Colonic mucosa (tissue), 4 donors: ENCODE data around the gene ROR2. TPM values are rescaled to one million over a fixed set of nuclear protein-coding genes. Genes with fewer than 3 reads are reported as not detected.

Source experiments
- DNase-seq: peaks from one replicate; pipeline ENCODE4 v3.0.0-alpha.2; 2020
- H3K27ac ChIP-seq: fragments of 200-600 bp; one replicate; pipeline ENCODE4 v1.8.0; 2021
- H3K27me3 ChIP-seq: fragments of 200-600 bp; one replicate; pipeline ENCODE4 v1.8.0; 2021
- H3K36me3 ChIP-seq: fragments of 200-600 bp; one replicate; pipeline ENCODE4 v1.8.0; 2021
- H3K4me1 ChIP-seq: fragments of 200-600 bp; one replicate; pipeline ENCODE4 v1.8.0; 2021; ENCODE audit warnings: mild to moderate bottlenecking
- H3K4me3 ChIP-seq: fragments of 200-600 bp; one replicate; pipeline ENCODE4 v1.8.0; 2021
- H3K9ac ChIP-seq, 2 donors: one replicate each; pipeline ENCODE4 v1.7.0; 2013; ENCODE audit warnings: control low read depth in 2 of 2, low read depth in 2 of 2, low read length in 2 of 2
- H3K9me3 ChIP-seq: fragments of 200-600 bp; one replicate; pipeline ENCODE4 v1.8.0; 2021
- intact Hi-C: fragments of 100-400 bp; cut with DNase I; formaldehyde crosslinking; loops from one replicate; pipeline ENCODE4 v1.14.1; 2022
- microRNA-seq: library from miRNA; unstranded; fragments of <30 nt; microRNA quantifications from one replicate; pipeline ENCODE4, GENCODE V29; 2019
- total RNA-seq, 2 donors: library from RNA; stranded (reverse); fragmentation: NEBNext Ultra II Directional in 1 of 2; extraction: Animal tissue kit (Norgen Biotek cat#: 25700) in 1 of 2; gene quantifications; one replicate each; pipeline ENCODE4 v1.2.1, GENCODE V29; 2021
- TF ChIP-seq, protein P1 (sequence below): fragments of 200-600 bp; IDR thresholded peaks from one replicate; pipeline ENCODE4 v1.8.0; 2022; ENCODE audit warnings: antibody characterized with exemption, mild to moderate bottlenecking
- donor health status: healthy.
- donor health status: DM: no; HTN: no; CAD: no.
- donor health status: DM: no; HTN: no; CAD: no.

ROR2 gene
- total RNA-seq, 2 donors from 2014 or later = 1.7 to 9.1 TPM

DNA sequence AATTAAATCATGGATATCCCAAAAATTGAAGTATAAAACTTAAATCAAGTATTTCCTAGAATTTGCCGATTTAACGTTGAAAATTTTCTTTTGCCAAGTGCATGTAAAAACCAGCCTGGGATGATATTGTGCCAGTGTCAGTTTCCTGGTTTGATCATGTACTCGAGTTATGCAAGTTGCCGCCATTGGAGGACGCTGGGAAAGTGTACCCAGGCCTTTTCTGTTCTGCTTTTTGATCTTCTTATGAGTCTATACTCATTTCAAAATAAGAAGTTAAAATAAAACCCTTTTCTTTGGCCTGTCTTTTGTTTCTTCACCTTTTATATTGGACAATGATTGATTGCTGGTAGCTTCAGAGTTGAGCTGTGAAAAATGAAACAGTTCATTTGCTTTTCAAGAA is 433.3 kb downstream of the ROR2 start:
- Histone ChIP-seq H3K27me3 (no peaks in the 10 kb centered on the region), H3K9ac (no peak overlapping the region), H3K9me3 (no peaks in the 10 kb centered on the region), H3K36me3 (no peaks in the 10 kb centered on the region), H3K4me1 (no peaks in the 10 kb centered on the region), H3K4me3 (no peak overlapping the region), H3K27ac (no peak overlapping the region)
- intact Hi-C loops = no loop called here
- TF ChIP-seq, protein P1, sequence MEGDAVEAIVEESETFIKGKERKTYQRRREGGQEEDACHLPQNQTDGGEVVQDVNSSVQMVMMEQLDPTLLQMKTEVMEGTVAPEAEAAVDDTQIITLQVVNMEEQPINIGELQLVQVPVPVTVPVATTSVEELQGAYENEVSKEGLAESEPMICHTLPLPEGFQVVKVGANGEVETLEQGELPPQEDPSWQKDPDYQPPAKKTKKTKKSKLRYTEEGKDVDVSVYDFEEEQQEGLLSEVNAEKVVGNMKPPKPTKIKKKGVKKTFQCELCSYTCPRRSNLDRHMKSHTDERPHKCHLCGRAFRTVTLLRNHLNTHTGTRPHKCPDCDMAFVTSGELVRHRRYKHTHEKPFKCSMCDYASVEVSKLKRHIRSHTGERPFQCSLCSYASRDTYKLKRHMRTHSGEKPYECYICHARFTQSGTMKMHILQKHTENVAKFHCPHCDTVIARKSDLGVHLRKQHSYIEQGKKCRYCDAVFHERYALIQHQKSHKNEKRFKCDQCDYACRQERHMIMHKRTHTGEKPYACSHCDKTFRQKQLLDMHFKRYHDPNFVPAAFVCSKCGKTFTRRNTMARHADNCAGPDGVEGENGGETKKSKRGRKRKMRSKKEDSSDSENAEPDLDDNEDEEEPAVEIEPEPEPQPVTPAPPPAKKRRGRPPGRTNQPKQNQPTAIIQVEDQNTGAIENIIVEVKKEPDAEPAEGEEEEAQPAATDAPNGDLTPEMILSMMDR = no peak
- DNase-seq = no peak

DNA sequence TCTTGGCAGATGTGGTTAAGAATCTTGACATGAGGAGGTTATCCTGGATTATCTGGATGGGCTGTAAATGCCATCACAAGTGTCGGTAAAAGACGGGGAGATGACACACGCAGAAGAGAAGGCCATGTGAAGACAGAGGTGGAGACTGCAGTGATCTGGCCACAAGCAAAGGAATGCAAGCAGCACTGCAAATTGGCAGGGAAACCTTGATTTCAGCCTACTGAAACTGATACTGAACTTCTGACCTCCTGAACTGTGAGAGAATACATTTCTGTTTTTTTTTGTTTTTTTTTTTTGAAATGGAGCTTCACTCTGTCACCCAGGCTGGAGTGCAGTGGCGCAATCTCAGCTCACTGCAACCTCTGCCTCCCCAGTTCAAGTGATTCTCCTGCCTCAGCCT is 433.9 kb downstream of the ROR2 start:
- H3K27ac ChIP-seq = no peak overlapping the region
- H3K36me3 ChIP-seq = no peaks in the 10 kb centered on the region

DNA sequence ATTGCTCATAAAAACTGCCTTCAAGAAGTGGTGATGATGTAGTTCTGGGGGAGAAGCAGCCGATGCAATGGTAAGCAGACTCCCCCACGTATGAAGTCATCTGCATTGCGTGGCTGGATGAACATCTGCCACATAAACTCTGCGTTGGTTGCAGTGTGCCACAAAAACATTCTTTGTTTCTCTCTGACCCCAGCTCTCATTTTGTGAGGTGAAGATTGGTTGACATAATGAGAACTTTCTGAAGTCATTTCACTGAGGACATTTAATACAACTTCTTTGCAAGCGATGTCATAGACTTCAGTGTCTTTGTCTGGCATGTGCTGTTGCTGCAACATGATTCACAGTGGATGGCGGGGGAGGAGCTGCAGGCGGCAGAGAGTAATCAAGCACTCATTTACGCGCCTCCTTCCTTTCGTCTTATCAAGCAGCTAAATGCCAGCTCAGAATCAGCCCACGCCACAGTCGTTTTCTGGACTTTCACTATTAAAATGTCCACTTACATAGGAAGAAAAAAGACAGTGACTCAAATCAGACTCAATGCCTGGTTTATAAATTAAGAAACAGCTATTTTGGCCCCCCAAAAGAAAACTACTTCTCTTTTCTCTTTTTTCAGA is 434.8 kb downstream of the ROR2 start:
- H3K9ac ChIP-seq = no peak overlapping the region
- no peaks in the 10 kb centered on the region for H3K9me3 ChIP-seq
- H3K4me3 ChIP-seq = no peak overlapping the region
- intact Hi-C loops = no loop called here
- H3K36me3 ChIP-seq = no peaks in the 10 kb centered on the region
- H3K4me1 ChIP-seq = no peaks in the 10 kb centered on the region
- no peaks in the 10 kb centered on the region for H3K27me3 ChIP-seq
- no peak overlapping the region for H3K27ac ChIP-seq
- TF ChIP-seq, protein P1 = no peak
- no peak for DNase-seq

More for the DNA sequence above, 433.9 kb downstream of the ROR2 start:
- Histone ChIP-seq H3K4me1 (no peaks in the 10 kb centered on the region), H3K4me3 (no peak overlapping the region), H3K27me3 (no peaks in the 10 kb centered on the region), H3K9ac (no peak overlapping the region), H3K9me3 (no peaks in the 10 kb centered on the region)
- TF ChIP-seq, protein P1 = no peak
- intact Hi-C loops = no loop called here
- no peak for DNase-seq

Small RNA genes within 50 kb of the gene (microRNA-seq; reads per million reads assigned to microRNA genes)
- not detected for gene MIR3910-1
- not detected for gene MIR3910-2

Other genes starting within 250 kb of the ROR2 start
- 10 to 100 TPM; 77.2 to 83.8 TPM for gene SPTLC1, start 165.2 kb upstream of the ROR2 start, total RNA-seq